Effector memory CD8-positive, alpha-beta T cell (primary cell): ENCODE measurements around the gene IFT22.
"Not testable (repeated sequence)": the region's sequence is repeated elsewhere in the genome, so short reads cannot be mapped to it uniquely, and the experiment has no call there.

ENCODE experiments used
- ATAC-seq: fragments of 150-1000 bp; cut with Tn5 transposase; replicated peaks from 2 replicates; pipeline ENCODE4 v1.10.0; 2021; ENCODE audit warnings: mild to moderate bottlenecking, moderate library complexity
- DNase-seq, 3 experiments: peaks; one replicate each; pipeline ENCODE4 v3.0.0; 2021
- H3K27ac Mint-ChIP-seq, 2 donors: one replicate each; pipeline ENCODE4 v1.8.0; 2022; ENCODE audit warnings: mild to moderate bottlenecking in 2 of 2, mixed read lengths in 2 of 2, moderate library complexity in 2 of 2
- H3K27me3 Mint-ChIP-seq, 2 donors: one replicate each; pipeline ENCODE4 v1.8.0; 2022; ENCODE audit warnings: mixed read lengths in 2 of 2
- H3K36me3 Mint-ChIP-seq: one replicate; pipeline ENCODE4 v1.8.0; 2022; ENCODE audit warnings: mild to moderate bottlenecking, moderate library complexity, mixed read lengths; ENCODE audit not compliant: insufficient read depth
- H3K4me1 Mint-ChIP-seq, 2 donors: one replicate each; pipeline ENCODE4 v1.8.0; 2022; ENCODE audit warnings: low read depth in 2 of 2, mixed read lengths in 2 of 2
- H3K4me3 Mint-ChIP-seq, 2 donors: one replicate each; pipeline ENCODE4 v1.8.0; 2022; ENCODE audit warnings: mild to moderate bottlenecking in 2 of 2, mixed read lengths in 2 of 2, moderate library complexity in 2 of 2
- H3K9me3 Mint-ChIP-seq, 2 donors: one replicate each; pipeline ENCODE4 v1.8.0; 2022; ENCODE audit warnings: mixed read lengths in 2 of 2

Gene IFT22

GRCh38 chr7:101285171-101285570 lies 36.4 kb downstream of the IFT22 start:
- peaks cover 12 to 17% of the 10 kb centered on the region in 2 donors for H3K4me1 Mint-ChIP-seq
- H3K9me3 Mint-ChIP-seq: no peaks in the 10 kb centered on the region
- H3K4me3 Mint-ChIP-seq: no peak overlapping the region
- no peak for DNase-seq
- ATAC-seq: no peak
- no peak overlapping the region for H3K27ac Mint-ChIP-seq
- H3K36me3 Mint-ChIP-seq: peaks cover 9% of the 10 kb centered on the region
- peaks cover 7 to 24% of the 10 kb centered on the region in 2 donors for H3K27me3 Mint-ChIP-seq

- not testable (repeated sequence) for ATAC-seq, H3K9me3 Mint-ChIP-seq, H3K27ac Mint-ChIP-seq, H3K4me3 Mint-ChIP-seq, H3K4me1 Mint-ChIP-seq, H3K36me3 Mint-ChIP-seq, DNase-seq
- H3K27me3 Mint-ChIP-seq: peaks cover 28 to 48% of the 10 kb centered on the region in 2 donors
These were observed 40.7 kb downstream of the IFT22 start for GRCh38 chr7:101280912-101281311.

DNA sequence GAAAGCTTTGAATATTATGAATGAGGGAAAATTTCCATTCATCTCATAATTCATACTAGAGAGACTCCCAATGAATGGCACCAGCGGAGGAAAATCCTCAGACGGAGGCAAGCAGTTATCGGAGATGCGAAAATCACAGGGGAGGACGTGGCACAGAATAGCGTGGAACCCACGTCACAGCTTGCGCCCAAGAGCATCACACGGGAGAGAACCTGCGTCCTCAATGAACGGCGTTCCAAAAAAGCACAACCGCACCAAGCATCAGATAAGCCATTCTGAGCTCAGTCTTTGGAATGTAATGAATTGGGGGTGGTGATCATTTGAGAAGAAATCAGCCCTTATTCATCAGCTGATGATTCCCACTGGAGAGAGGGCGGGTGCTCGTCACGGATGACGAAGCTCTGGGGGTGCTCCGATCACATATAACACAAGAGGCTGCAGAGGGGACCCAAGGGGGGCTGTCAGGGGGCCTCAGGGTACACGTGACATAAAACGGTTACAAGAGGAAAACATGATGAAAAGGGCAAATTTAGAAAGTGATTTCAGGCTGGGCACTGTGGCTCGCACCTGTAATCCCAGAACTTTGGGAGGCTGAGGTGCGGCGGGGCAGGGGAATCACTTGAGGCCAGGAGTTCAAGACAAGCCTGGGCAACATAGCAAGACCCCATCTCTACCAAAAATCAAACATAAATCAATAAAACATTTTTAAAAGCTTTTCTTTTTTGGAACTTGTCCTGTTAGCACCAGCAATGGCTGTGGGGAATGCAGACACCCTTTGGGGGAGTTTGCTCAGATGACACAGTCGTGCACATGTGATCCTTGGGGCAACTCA lies 42.9 kb downstream of the IFT22 start:
- ATAC-seq: no peak
- no peak for DNase-seq
- Mint-ChIP-seq H3K27me3 (peaks cover 32 to 51% of the 10 kb centered on the region in 2 donors), H3K36me3 (peaks cover 15% of the 10 kb centered on the region), H3K4me3 (no peak overlapping the region), H3K27ac (no peak overlapping the region), H3K4me1 (peaks cover 6 to 7% of the 10 kb centered on the region in 2 donors), H3K9me3 (no peaks in the 10 kb centered on the region)

DNA sequence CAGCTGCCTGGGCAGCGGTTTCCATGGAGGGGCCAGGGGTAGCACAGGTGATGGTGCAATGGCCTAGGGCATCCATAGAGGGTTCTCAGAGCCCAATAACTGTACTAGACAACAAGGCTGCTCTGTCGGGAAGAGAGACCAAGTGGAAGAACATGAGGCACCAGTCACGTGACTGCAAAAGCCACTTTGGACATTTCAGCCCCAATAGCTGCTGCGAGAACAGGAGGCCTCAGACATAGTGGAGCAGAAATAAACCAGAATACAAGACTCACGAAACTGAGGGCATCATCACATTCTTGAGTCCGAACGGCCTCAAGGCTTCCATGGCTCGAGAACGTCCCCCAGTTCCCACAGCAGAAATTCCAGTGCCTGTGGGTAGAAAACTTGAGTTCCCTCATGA lies 44.5 kb downstream of the IFT22 start:
- DNase-seq (no peak), ATAC-seq (no peak)
- Mint-ChIP-seq H3K4me1 (no peaks in the 10 kb centered on the region), H3K27ac (no peak overlapping the region), H3K9me3 (no peaks in the 10 kb centered on the region), H3K36me3 (peaks cover 6% of the 10 kb centered on the region), H3K4me3 (no peak overlapping the region), H3K27me3 (peaks cover 38 to 62% of the 10 kb centered on the region in 2 donors)

- Mint-ChIP-seq H3K9me3 (no peaks in the 10 kb centered on the region), H3K4me1 (no peaks in the 10 kb centered on the region), H3K27ac (no peak overlapping the region), H3K4me3 (no peak overlapping the region), H3K27me3 (peaks cover 31 to 43% of the 10 kb centered on the region in 2 donors), H3K36me3 (peaks cover 10% of the 10 kb centered on the region)
- DNase-seq (no peak), ATAC-seq (no peak)
These were observed 48.4 kb downstream of the IFT22 start for GRCh38 chr7:101273206-101273605.

DNA sequence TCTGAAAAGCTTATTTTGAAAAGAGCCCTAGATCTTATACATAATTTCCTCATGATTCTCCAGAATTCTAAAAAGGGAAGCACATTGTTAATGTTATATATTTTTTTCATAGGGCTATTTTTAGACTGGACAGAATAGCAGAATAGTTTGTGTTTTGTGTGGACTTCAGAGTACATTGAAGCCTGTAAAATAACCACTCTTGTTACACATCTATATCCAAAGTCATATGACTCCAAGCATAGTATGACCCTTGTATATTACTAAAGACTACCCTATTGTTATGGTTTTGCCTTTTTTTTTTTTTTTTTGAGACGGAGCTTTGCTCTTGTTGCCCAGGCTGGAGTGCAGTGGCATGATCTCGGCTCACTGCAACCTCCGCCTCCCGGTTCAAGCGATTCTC lies 50.6 kb downstream of the IFT22 start:
- H3K27ac Mint-ChIP-seq: no peak overlapping the region
- peaks cover 20 to 26% of the 10 kb centered on the region in 2 donors for H3K27me3 Mint-ChIP-seq

GRCh38 chr7:101269664-101270063 lies 51.9 kb downstream of the IFT22 start:
- H3K36me3 Mint-ChIP-seq: peaks cover 10% of the 10 kb centered on the region
- no peaks in the 10 kb centered on the region for H3K9me3 Mint-ChIP-seq
- ATAC-seq (no peak), DNase-seq (no peak)
- H3K27ac Mint-ChIP-seq: no peak overlapping the region
- no peak overlapping the region for H3K4me3 Mint-ChIP-seq
- H3K27me3 Mint-ChIP-seq: peaks cover 21 to 34% of the 10 kb centered on the region in 2 donors
- no peaks in the 10 kb centered on the region for H3K4me1 Mint-ChIP-seq

More for the DNA sequence above, 50.6 kb downstream of the IFT22 start:
- no peak for ATAC-seq
- H3K36me3 Mint-ChIP-seq: peaks cover 10% of the 10 kb centered on the region
- no peaks in the 10 kb centered on the region for H3K9me3 Mint-ChIP-seq
- no peaks in the 10 kb centered on the region for H3K4me1 Mint-ChIP-seq
- DNase-seq: no peak
- no peak overlapping the region for H3K4me3 Mint-ChIP-seq

DNA sequence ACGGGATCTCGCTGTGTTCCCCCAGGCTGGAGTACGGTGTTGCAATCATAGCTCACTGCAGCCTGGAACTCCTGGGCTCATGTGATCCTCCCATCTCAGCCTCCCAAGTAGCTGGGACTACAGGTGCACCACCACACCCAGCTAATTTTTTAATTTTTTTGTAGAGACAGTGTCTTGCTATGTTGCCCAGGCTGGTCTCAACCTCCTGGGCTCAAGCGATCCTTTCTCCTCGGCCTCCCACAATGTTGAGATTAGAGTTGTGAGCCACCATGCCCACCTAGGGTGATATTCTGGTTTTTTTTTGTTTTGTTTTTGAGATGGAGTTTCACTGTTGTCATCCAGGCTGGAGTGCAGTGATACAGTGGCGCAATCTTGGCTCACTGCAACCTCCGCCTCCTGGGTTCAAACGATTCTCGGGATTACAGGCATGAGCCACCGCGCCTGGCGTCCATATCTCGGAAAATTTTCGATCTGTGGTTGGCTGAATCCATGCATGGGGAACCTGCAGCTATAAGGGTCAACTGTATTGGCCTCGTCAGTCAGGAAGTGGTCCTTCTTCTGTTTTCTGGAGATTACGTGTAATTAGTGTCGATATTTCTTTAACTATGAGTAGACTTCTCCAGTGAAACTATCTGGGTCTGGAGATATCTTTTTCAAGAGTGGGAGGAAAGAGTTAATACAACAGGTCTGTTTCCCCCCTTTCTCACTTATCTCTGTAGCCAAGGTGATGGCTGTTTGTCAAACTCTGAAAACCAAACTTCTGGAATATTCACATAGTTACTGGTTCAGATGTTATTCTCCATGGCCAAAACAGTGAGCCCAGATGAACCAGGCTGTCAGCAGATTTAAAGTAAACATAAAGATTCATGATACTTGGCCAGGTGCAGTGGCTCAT lies 55.7 kb downstream of the IFT22 start:
- ATAC-seq (no peak), DNase-seq (no peak)
- Mint-ChIP-seq H3K9me3 (no peaks in the 10 kb centered on the region), H3K36me3 (peaks cover 4% of the 10 kb centered on the region), H3K27me3 (peaks cover 40 to 42% of the 10 kb centered on the region in 2 donors), H3K27ac (no peak overlapping the region), H3K4me3 (no peak overlapping the region), H3K4me1 (no peaks in the 10 kb centered on the region)

DNA sequence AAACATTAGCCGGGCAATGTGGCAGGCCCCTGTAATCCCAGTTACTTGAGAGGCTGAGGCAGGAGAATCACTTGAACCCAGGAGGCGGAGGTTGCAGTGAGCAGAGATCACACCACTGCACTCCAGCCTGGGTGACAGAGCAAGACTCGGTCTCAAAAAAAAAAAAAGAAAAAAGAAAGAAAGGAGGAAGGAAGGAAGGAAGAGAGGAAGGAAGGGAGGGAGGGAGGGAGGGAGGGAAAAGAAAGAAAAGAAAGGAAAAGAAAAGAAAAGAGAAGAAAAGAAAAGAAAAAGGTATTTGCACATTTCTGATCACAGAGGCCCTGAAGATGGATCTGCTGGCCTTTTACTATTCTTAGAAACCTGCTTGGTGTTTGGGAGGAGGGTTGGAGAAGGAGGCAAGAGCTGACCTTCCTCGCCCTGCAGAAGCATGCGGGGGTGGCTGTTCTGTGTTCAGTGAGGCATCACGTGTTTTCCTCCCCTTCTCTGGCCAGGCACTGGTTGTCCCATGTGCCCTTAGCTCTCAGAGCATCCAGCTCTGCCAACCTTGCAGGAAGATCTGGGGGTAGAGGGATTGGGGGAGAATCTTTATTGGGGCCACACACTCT lies 57.4 kb downstream of the IFT22 start:
- not testable (repeated sequence) for ATAC-seq, H3K9me3 Mint-ChIP-seq, H3K36me3 Mint-ChIP-seq, DNase-seq, H3K27ac Mint-ChIP-seq, H3K4me1 Mint-ChIP-seq, H3K4me3 Mint-ChIP-seq
- H3K27me3 Mint-ChIP-seq: peaks cover 33% of the 10 kb centered on the region in 2 donors
